ENCODE results near the gene CTNNA2.

Gene CTNNA2

GRCh38 chr2:79789811-79790210, 277.0 kb downstream of the CTNNA2 start:
- no peak for DNase-seq (ENCODE audit: low read depth)

GRCh38 chr2:79792090-79792489, 279.2 kb downstream of the CTNNA2 start:
- DNase-seq (ENCODE audit: low read depth) = no peak

DNA sequence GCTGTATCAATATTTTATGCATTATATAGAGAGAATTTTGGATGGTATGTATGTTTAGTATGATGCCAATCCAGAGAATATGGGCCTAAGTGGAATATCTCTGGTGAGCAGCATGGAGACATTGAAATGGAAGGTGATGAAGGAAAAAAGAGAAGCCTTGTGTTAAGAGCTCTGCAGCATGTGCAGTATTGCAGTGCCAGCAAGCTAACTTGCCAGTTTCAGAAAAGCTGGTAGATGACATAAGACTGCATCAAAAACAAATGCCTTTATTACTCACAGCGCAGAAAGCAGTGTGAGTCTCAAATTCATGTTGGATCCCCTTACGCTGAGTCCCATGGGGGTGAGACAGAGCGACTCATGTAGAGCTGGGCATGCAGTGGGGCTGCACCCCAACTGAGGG, 280.2 kb downstream of the CTNNA2 start:
- no peak for DNase-seq (ENCODE audit: low read depth)

DNA sequence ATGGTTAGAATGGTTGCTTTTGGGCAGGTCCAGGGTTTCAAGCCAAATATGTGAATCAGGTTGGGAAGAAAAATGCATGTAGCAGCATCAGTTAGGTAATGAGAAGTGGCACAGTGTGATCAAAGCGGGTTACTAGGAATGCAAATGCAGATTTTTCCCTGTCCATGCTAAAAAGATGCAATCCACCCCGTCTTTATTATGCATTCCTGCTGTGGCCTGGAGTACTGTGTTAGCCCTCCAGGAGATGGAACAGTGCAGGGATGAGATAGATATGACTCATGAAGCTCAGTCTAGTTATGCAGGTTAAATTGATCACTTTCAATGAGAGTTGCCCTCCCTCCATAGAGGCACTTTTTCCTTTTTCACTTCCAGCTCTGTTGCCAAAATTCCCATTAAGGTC, 283.8 kb downstream of the CTNNA2 start:
- no peak for DNase-seq (ENCODE audit: low read depth)

DNA sequence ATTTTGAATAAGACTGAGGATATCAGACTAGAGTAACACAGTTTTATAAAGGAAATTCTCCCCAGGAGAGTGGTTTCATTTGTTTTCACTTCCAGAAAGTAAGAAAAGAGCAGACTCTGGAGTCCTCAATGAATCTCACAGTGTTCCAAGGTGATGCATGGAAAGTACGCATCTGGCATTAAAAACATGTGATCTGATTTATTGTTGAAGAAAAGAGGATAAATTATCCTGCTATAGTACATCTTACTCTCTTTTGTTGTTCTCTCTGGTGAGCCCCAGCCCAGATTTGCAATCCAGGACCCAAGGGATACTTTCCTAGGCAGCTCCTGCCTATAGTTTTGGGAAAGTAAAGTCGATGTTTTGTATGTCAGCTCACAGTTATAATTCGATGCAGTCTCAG, 285.9 kb downstream of the CTNNA2 start:
- DNase-seq (ENCODE audit: low read depth) = no peak

GRCh38 chr2:79799729-79800128, 286.9 kb downstream of the CTNNA2 start:
- no peak for DNase-seq (ENCODE audit: low read depth)

DNA sequence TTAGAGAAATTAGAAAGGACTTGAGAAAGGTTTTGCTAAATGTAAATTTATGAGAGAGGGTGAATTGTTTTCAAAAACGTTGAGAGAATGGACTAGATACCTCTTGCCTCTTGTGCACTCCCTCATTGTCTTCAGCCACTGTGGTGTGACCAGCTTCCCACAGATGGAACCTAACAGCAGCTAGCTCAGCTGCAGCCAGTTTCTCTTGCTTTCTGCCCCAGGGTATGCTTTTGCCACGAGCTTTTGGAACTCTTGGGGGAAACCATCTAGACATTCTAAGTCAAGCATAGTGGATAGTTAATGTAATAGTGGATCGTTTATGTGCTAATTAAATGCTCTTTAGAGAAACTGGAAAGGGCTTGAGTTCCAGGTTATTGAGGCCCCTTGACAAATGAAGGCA, 288.2 kb downstream of the CTNNA2 start:
- no peak for DNase-seq (ENCODE audit: low read depth)

DNA sequence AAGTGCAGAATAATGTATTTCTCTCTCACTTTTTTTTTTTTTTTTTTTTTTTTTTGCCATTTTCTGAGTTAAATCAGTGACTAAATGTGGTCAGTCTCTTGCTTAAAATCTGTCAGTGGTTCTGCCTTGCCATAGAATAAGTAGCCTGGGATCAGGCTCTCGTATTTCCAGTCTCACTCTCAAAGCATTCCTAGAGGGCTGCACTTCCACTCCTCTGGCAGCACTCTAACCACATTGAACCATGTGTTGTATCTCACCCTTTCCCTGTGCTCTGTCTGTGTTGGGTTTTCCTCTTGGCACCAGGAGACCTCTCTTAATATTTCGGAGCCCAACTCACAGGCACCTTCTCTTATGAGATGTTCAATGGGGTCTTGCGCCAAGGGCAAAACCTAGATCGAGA, 304.4 kb downstream of the CTNNA2 start:
- no peak for DNase-seq (ENCODE audit: low read depth)

- no peak for DNase-seq (ENCODE audit: low read depth)
Observed at GRCh38 chr2:79820281-79820680, 307.4 kb downstream of the CTNNA2 start.

DNA sequence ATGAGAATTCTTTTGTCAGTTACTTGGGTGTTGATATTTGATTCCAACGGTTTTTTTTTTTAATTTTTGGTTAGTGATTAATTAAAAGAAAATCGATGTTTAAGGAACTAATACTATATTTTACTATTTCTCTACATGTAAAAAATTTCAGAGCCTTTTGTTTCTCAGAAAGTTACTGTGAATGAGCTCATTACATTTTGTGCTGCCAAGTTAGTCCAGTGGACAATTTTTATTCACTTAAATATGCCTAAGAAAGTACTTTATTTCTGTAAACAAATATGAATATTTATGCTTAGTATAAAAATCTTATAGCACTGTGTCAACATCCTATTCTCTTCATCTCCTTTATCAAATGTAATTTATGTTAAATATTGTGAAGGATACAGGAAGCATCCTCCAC, 309.3 kb downstream of the CTNNA2 start:
- no peak for DNase-seq (ENCODE audit: low read depth)

GRCh38 chr2:79824086-79824786, 311.4 kb downstream of the CTNNA2 start:
- DNase-seq (ENCODE audit: low read depth) = no peak

DNA sequence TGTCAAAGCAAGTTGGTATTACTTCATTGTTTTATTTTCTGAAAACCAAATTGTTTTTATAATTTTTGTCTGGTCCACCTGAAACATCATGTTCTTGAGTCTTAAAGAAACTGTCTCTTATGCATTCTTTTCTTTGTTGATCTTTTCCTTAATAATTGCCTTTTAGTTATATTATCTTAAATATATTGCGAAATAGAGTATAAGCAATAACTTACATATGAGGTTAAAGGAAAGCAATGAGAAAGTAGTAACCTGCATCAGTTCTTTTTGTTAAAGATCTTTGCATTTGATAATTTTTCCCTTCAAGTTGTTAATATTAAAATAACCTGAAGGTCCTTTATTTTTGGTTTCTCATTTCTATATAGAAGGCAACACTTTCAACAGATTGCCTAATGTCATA, 315.0 kb downstream of the CTNNA2 start:
- DNase-seq (ENCODE audit: low read depth) = no peak

- DNase-seq (ENCODE audit: low read depth) = no peak
Observed at GRCh38 chr2:79830501-79830900, 317.6 kb downstream of the CTNNA2 start.

- no peak for DNase-seq (ENCODE audit: low read depth)
Observed at GRCh38 chr2:79831961-79832360, 319.1 kb downstream of the CTNNA2 start.

DNA sequence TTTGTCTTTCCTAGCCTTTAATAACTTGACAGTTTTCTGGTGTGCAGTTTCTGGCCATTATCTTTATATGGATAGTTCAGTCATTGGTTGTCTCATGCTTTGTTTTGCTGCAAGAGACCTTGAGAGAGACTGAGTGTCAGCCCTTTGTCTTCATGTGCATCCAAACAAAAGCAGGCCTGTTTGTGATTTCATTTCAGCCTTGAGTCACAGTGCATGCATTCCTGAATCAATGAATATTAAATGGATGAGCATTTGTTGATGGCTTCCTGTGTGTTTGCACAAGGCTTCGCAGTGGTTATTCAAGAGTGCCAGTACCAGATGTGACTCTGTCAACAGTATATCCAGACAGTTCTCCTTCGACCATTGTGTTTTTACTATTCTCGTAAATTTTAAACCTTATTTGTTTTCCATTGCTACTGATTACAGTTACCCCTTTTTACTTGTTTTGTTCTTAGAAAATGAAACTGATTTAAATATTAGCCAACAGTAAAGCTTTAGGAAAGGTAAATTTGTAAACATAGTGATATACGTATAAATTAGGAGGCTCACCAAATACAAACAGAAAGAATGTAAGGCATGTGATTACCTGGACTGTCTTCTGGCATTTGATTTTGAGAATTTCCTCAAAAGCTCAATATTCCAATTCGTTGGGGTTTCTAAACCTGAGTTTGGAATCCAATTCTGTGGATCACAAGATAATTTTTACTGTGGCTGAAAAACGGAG, 319.8 kb downstream of the CTNNA2 start:
- DNase-seq (ENCODE audit: low read depth) = no peak

GRCh38 chr2:79833235-79833878, 320.5 kb downstream of the CTNNA2 start:
- no peak for DNase-seq (ENCODE audit: low read depth)

GRCh38 chr2:79835911-79836310, 323.1 kb downstream of the CTNNA2 start:
- no peak for DNase-seq (ENCODE audit: low read depth)

DNA sequence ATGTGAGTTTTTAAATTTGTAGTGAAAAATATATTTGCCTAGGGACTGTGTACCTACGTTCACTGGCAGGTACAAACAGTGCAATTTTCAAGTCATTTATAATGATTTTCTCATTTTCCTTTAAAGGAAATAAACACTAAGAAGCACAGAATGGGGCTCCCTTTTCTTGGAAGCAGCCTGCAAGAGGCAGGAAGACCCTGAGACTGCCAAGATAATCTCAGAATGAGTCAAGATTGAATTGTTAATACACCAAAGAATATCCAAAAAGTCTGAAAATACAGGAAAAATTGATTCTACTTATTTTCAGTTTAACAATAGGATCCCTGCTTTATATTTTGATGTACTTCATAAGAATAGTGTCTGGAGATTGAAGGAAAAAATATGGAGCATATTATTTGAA, 331.2 kb downstream of the CTNNA2 start:
- DNase-seq (ENCODE audit: low read depth) = no peak

- DNase-seq (ENCODE audit: low read depth) = no peak
Observed at GRCh38 chr2:79846878-79847277, 334.0 kb downstream of the CTNNA2 start.

GRCh38 chr2:79849241-79849640, 336.4 kb downstream of the CTNNA2 start:
- no peak for DNase-seq (ENCODE audit: low read depth)

GRCh38 chr2:79849949-79850348, 337.1 kb downstream of the CTNNA2 start:
- DNase-seq (ENCODE audit: low read depth) = no peak

- DNase-seq (ENCODE audit: low read depth) = no peak
Observed at GRCh38 chr2:79850912-79851311, 338.1 kb downstream of the CTNNA2 start.

- DNase-seq (ENCODE audit: low read depth) = no peak
Observed at GRCh38 chr2:79855264-79856006, 342.6 kb downstream of the CTNNA2 start.

All from activated T-cell treated with anti-CD3 and anti-CD28 coated beads for 1 hour (primary cell).